Loucy (cell line): ENCODE measurements around the gene DPH6.

Source experiments
- H2AFZ ChIP-seq: fragments of 200-600 bp; sonication (generic); 2 replicates; pipeline ENCODE4 v1.6.0; 2016; ENCODE audit warnings: antibody characterized with exemption, mild to moderate bottlenecking, low read length, moderate library complexity
- H3F3A ChIP-seq: fragments of 200-600 bp; 2 replicates; pipeline ENCODE4 v1.6.0; 2016; ENCODE audit warnings: antibody characterized with exemption, low read depth, mild to moderate bottlenecking
- H3K27me3 ChIP-seq: fragments of 200-600 bp; sonication (generic); 2 replicates; pipeline ENCODE4 v1.6.1; 2014; ENCODE audit warnings: low read length, mild to moderate bottlenecking; ENCODE audit not compliant: insufficient read depth, poor library complexity, severe bottlenecking
- H3K36me3 ChIP-seq: fragments of 200-600 bp; sonication (generic); 2 replicates; pipeline ENCODE4 v1.6.1; 2016; ENCODE audit warnings: low read length; ENCODE audit not compliant: insufficient read depth
- H3K4me1 ChIP-seq: fragments of 200-600 bp; sonication (generic); 2 replicates; pipeline ENCODE4 v1.5.1; 2014; ENCODE audit warnings: low read length, mild to moderate bottlenecking; ENCODE audit not compliant: insufficient read depth, poor library complexity, severe bottlenecking
- H3K4me2 ChIP-seq: fragments of 200-600 bp; sonication (generic); 2 replicates; pipeline ENCODE4 v1.6.0; 2014; ENCODE audit warnings: antibody characterized with exemption, low read length, low read depth, mild to moderate bottlenecking; ENCODE audit not compliant: poor library complexity, severe bottlenecking
- H3K4me3 ChIP-seq: fragments of 200-600 bp; sonication (generic); 2 replicates; pipeline ENCODE4 v1.5.1; 2014; ENCODE audit warnings: low read length, mild to moderate bottlenecking, mixed read lengths; ENCODE audit not compliant: poor library complexity, severe bottlenecking
- H3K79me2 ChIP-seq: fragments of 200-600 bp; sonication (generic); 2 replicates; pipeline ENCODE4 v1.6.1; 2014; ENCODE audit warnings: low read length; ENCODE audit not compliant: insufficient read depth
- H3K9ac ChIP-seq: fragments of 200-600 bp; sonication (generic); 2 replicates; pipeline ENCODE4 v1.6.0; 2014; ENCODE audit warnings: mild to moderate bottlenecking, low read depth, low read length, moderate library complexity; ENCODE audit not compliant: poor library complexity, severe bottlenecking
- H3K9me2 ChIP-seq: fragments of 200-600 bp; sonication (generic); replicated peaks from 2 replicates; pipeline ENCODE4 v1.6.1; 2016; ENCODE audit warnings: low read depth, low read length, mixed read lengths
- H3K9me3 ChIP-seq: fragments of 200-600 bp; sonication (generic); 2 replicates; pipeline ENCODE4 v1.6.1; 2014; ENCODE audit warnings: mild to moderate bottlenecking, antibody characterized with exemption, low read length, low read depth; ENCODE audit not compliant: insufficient read depth
- H4K20me1 ChIP-seq: fragments of 200-600 bp; sonication (generic); 2 replicates; pipeline ENCODE4 v1.6.0; 2014; ENCODE audit warnings: antibody characterized with exemption, low read length, mild to moderate bottlenecking; ENCODE audit not compliant: insufficient read depth, poor library complexity, severe bottlenecking
- CTCF ChIP-seq: fragments of 200-600 bp; sonication (generic); conservative IDR thresholded peaks from 2 replicates; pipeline ENCODE4 v1.5.1; 2014; ENCODE audit warnings: mild to moderate bottlenecking, antibody characterized with exemption, low read length
- EZH2phosphoT487 ChIP-seq: fragments of 200-600 bp; IDR thresholded peaks from 2 replicates; pipeline ENCODE4 v1.6.1; 2018; ENCODE audit warnings: antibody characterized with exemption, mild to moderate bottlenecking, moderate library complexity, borderline replicate concordance

The DPH6 gene

GRCh38 chr15:35550957-35551356 is 5.0 kb upstream of the DPH6 start:
- H4K20me1 ChIP-seq = no peaks in the 10 kb centered on the region
- no peaks in the 10 kb centered on the region for H3K79me2 ChIP-seq
- H3K9me3 ChIP-seq = no peaks in the 10 kb centered on the region
- H3K4me3 ChIP-seq = no peak overlapping the region
- peaks cover 4% of the 10 kb centered on the region for H3K27me3 ChIP-seq
- H3F3A ChIP-seq = no peaks in the 10 kb centered on the region
- peaks cover 12% of the 10 kb centered on the region for H3K4me1 ChIP-seq
- H3K9me2 ChIP-seq = no peaks in the 10 kb centered on the region
- H3K4me2 ChIP-seq = no peak overlapping the region
- TF ChIP-seq CTCF = no peak
- TF ChIP-seq EZH2phosphoT487 = no peak
- H3K36me3 ChIP-seq = no peaks in the 10 kb centered on the region
- no peak overlapping the region for H3K9ac ChIP-seq
- H2AFZ ChIP-seq = no peak overlapping the region

- Histone ChIP-seq H3K9ac (no peak overlapping the region), H3K27me3 (peaks cover 4% of the 10 kb centered on the region), H3K4me3 (no peak overlapping the region), H3K9me3 (no peaks in the 10 kb centered on the region), H3K79me2 (no peaks in the 10 kb centered on the region), H2AFZ (no peak overlapping the region), H3K9me2 (no peaks in the 10 kb centered on the region), H3F3A (no peaks in the 10 kb centered on the region), H3K4me1 (peaks cover 22% of the 10 kb centered on the region), H3K36me3 (no peaks in the 10 kb centered on the region), H3K4me2 (no peak overlapping the region), H4K20me1 (no peaks in the 10 kb centered on the region)
- TF ChIP-seq CTCF (no peak), EZH2phosphoT487 (no peak)
Observed at GRCh38 chr15:35549567-35549966, 3.6 kb upstream of the DPH6 start.

- no peak overlapping the region for H3K4me2 ChIP-seq
- H3K4me3 ChIP-seq = no peak overlapping the region
- no peaks in the 10 kb centered on the region for H3K9me3 ChIP-seq
- H3K36me3 ChIP-seq = no peaks in the 10 kb centered on the region
- peaks cover 4% of the 10 kb centered on the region for H3K27me3 ChIP-seq
- H3K9ac ChIP-seq = no peak overlapping the region
- H3K9me2 ChIP-seq = no peaks in the 10 kb centered on the region
- no peak for TF ChIP-seq EZH2phosphoT487
- TF ChIP-seq CTCF = no peak
- H3K79me2 ChIP-seq = no peaks in the 10 kb centered on the region
- H3K4me1 ChIP-seq = peaks cover 22% of the 10 kb centered on the region
- H4K20me1 ChIP-seq = no peaks in the 10 kb centered on the region
- H3F3A ChIP-seq = no peaks in the 10 kb centered on the region
- H2AFZ ChIP-seq = no peak overlapping the region
Observed at GRCh38 chr15:35548435-35548834, 2.5 kb upstream of the DPH6 start.
